Activated naive CD4-positive, alpha-beta T cell treated with anti-CD3 and anti-CD28 coated beads, Interleukin-2, amount 50 U/mL, for 16 hours (primary cell): ENCODE results near the gene ASB3.

Source experiments
- DNase-seq: peaks from one replicate; pipeline ENCODE4 v3.0.0-alpha.2; 2020

ASB3 gene

GRCh38 chr2:53641290-53641689 is 145.5 kb downstream of the ASB3 start:
- DNase-seq = no peak

- no peak for DNase-seq
Observed at GRCh38 chr2:53640466-53640865, 146.3 kb downstream of the ASB3 start.

DNA sequence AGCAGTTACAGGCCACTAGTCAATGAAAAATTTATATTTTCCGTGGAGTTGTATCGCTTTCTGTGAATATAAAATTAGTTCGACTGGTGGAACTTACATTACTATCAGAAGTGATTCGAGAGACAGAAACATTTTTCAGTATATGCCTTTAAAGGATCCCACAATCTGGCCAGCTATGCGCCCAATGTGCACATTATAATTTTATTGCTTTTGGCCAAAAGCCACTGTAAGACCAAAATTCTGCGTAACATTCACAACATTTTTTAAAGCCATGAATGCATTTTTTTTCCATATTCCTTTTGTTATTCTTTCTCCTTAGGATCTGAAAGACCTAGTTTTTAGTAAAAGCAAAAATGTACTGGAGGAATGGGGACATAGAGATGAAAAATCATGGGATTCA is 150.2 kb downstream of the ASB3 start:
- no peak for DNase-seq

DNA sequence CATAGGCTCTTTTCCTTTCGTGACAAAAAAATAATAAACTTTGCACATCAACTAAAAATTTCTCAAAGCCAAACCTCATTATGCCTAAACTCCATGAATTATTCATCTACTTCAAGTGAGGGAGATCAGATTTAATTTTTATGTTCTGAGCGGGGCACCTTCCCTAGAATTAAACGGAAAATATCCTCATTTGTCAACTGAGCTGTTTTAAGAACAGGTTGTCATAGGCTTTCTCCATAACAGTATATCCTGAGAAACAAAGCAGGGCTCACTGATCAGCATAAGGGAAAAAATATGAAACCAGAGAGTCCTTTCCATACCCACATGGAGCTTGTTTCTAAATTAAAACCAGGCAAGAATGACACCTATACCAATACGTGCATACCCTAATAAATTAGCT is 150.6 kb downstream of the ASB3 start:
- no peak for DNase-seq

DNA sequence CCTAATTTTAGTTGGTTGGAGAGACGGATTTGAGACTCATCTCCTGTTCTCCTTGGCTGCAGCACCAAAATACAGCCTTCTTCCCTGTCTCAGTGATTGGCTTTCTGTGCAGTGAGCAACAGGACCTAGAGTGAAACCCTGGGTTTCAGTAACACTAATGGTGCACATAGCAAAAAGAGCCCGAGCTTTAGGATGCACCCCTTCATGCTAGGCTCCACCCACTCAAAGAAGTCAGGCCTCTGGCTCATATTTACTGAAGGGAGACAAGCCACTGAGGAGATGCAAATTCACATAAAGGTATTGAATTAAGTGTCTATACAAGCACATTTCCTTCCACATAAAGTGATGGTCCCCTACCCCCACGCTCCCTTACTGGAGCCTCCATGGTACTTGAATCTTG is 151.1 kb downstream of the ASB3 start:
- DNase-seq = no peak

- DNase-seq = no peak
Observed at GRCh38 chr2:53633441-53633840, 153.3 kb downstream of the ASB3 start.

GRCh38 chr2:53632714-53633113 is 154.0 kb downstream of the ASB3 start:
- no peak for DNase-seq

DNA sequence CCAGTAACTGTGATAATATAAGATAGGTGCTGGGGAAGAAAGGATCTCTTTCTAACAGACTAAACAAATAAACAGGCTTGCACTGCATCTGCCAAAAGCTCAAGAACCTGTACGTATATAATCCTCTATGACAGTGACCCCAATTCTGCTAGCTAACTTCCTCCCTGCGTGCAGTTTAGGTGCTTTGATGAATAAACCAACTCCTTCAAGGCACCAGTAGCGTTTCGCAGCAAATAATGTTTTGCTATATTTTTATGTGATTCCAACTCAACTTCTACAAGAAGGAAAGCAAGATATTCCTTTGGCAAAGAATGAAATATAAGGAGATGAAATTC is 154.7 kb downstream of the ASB3 start:
- DNase-seq = no peak

DNA sequence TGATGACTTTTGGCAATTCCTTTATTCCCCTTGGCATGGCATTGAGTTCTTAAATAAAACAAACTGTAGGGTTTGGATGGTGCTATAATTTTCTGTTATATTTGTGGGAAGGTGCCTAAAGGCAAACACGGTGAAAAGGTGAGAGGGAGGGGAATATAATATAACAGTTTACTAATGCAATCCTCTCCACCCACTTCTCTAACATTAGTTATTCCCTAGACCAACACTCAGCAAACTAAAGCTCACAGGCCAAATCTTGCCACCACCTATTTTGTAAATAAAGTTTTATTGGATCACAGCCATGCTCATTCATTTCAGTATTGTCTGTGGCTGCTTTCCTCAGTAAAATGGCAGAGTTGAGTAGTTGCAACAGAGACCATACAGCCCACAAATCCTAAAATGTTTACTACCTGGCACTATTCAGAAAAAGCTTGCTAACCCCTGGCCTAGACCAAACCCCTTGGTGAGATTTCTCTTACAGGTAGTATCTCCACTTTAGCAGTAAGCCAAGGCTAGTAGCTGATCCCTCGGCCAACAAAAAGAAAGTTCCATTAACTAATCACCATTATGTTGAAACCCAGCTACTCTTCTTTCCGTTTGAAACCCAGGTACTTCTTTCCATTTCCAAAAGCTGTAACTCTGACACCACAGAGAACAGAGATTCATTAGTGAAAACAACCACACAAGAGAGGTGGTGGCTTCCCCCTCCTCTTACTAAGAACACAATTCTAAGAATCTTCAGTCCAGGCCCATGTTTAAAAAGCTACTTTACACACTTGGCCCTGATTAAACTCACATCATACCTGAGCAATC is 155.2 kb downstream of the ASB3 start:
- DNase-seq = no peak

DNA sequence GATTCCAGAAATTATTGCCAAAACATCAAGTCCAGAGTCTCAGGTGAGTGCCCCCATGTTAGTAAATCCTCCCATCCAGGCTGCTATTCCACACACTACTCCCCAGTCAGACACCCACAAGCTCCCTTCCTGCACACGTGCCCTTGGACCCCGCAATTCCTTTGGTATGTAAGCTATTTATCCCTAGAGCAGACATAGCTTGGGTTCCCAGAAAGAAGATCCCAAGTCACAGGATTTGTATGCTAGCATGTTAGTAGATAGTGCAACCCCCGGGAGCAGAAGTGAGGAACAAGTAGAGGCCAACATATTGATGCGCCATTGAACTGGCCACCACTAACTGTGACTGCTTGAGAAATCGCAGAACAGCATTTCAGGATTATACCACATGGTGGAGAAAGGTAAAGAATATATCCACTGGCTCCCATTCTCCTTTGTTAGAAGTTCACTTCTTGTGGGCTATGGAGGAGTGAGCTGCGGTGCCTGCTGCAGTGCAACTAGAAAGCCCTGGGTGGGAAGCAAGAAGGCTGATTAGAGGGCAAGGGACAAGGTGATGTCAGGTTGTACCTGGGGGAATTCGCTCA is 156.6 kb downstream of the ASB3 start:
- no peak for DNase-seq

DNA sequence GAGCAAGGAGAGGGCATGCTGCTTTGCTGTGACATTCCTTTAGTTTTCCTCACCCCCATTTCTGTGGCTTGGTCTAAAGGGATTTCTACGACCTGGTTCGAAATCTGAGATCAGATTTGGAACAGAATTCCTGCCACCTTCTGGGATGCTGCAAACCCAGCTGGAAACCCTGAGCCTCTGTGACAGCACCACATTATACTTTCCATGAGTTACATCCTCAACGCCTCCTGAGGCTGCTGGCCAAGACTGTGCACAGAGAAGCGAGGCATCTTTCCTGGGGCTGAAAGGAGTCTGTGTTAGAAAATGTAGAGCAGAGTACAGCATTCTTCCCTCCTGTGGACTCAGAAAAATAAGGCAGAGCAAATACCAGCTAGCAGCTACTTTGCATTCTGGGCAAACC is 157.3 kb downstream of the ASB3 start:
- no peak for DNase-seq

- DNase-seq = no peak
Observed at GRCh38 chr2:53629001-53629400, 157.8 kb downstream of the ASB3 start.

DNA sequence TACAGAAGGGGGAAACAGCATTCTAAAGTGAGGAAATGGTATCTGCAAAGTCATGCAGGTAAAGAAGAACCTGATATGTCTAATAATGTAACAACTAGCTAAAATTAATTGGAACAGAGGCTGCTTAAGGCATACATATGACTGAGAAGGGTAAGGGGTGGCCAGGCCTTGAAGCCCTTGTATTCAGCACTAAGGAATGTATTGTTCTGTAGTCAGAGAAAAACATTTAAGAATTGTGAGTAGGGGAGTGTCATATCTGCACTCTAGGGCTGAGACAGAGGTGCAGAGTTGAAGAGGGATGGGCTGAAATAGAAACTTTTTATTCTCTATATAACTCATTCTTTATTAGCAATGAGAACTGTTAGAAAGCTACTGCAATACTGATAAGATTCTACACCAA is 164.6 kb downstream of the ASB3 start:
- DNase-seq = no peak

DNA sequence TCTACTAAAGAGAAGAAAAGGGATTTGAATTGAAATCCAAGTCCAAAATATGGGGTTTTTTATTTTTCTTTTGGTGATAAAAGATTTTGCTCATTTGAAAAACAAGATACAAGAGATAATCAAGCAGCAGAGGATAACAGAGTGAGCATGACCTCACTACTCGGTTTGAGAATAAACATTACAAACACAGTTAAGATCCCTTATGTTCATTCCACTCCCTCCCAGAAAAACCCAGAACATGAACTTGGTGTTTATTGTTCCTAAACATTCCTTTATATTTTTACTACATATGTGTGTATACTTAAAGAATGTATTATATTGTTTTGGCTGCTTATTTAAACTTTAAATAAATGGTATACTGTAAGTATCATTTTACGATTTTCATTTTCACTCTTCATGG is 165.8 kb downstream of the ASB3 start:
- no peak for DNase-seq
